Calu3 (cell line): ENCODE data around the gene LDB1. TPM values are rescaled to one million over a fixed set of nuclear protein-coding genes. Genes with fewer than 3 reads are reported as not detected.

Experiments used
- BruUV-seq: library from RNA; stranded (reverse); fragments of 400-500 nt; replicated peaks from 2 replicates; lab custom pipeline; 2021; lab: Mats Ljungman, UMichigan
- CTCF ChIA-PET: fragments of 300-600 bp; sonication (Branson Sonifier 250); formaldehyde crosslinking; loops from one replicate; lab custom pipeline; 2022; ENCODE audit warnings: antibody characterized with exemption; lab: Charles Lee
- DNase-seq: peaks from one replicate; pipeline ENCODE4 v3.0.0; 2022
- H3K27ac Mint-ChIP-seq: one replicate; pipeline ENCODE4 v1.8.0; 2022; ENCODE audit warnings: mixed read lengths; ENCODE audit not compliant: unreplicated experiment
- H3K27me3 Mint-ChIP-seq: one replicate; pipeline ENCODE4 v1.8.0; 2022; ENCODE audit warnings: mixed read lengths; ENCODE audit not compliant: unreplicated experiment
- H3K36me3 Mint-ChIP-seq: one replicate; pipeline ENCODE4 v1.8.0; 2022; ENCODE audit warnings: mild to moderate bottlenecking, moderate library complexity, mixed read lengths; ENCODE audit not compliant: insufficient read depth, unreplicated experiment
- H3K4me1 Mint-ChIP-seq: one replicate; pipeline ENCODE4 v1.8.0; 2022; ENCODE audit warnings: mild to moderate bottlenecking, low read depth, mixed read lengths; ENCODE audit not compliant: unreplicated experiment
- H3K4me3 Mint-ChIP-seq: one replicate; pipeline ENCODE4 v1.8.0; 2022; ENCODE audit warnings: mild to moderate bottlenecking, low read depth, moderate library complexity, mixed read lengths; ENCODE audit not compliant: unreplicated experiment
- H3K9me3 Mint-ChIP-seq: one replicate; pipeline ENCODE4 v1.8.0; 2022; ENCODE audit warnings: low read depth, mixed read lengths; ENCODE audit not compliant: unreplicated experiment
- intact Hi-C: fragments of 100-400 bp; cut with micrococcal nuclease; formaldehyde crosslinking; loops from one replicate; pipeline ENCODE4 v1.10.0; 2022; ENCODE audit not compliant: unreplicated experiment
- total RNA-seq: library from RNA; stranded (reverse); gene quantifications from 2 replicates; pipeline ENCODE4 v1.2.3, GENCODE V29; 2022
- TF ChIP-seq, protein P1 (sequence below): fragments of 200-600 bp; IDR thresholded peaks from one replicate; pipeline ENCODE4 v1.8.0; 2022; ENCODE audit warnings: antibody characterized with exemption; ENCODE audit not compliant: unreplicated experiment

The LDB1 gene
- total RNA-seq, 1 experiment from 2014 or later, result 27.5 TPM

DNA sequence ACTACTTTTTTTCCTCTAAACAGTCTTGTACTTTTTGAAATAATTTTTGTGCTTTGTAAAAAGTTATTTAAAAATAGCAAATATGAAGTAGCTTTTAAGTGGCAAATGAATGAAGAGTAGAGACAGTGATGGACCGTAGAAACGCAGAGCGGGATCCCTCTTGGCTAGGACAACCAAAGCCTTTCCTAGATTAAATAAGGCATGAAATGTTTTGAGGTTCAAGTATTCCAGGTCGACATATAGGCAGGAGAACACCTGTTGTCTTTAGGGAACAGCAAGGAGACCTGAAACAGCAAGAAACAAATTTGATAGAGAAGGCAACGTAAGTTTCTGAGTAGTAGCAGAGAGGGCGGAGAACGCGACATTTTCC, 12.0 kb upstream of the LDB1 start:
- no peak for DNase-seq
- Mint-ChIP-seq H3K27ac (peak overlapping the region; percentile 99), H3K4me3 (peak overlapping the region; percentile 98), H3K4me1 (peaks cover 18% of the 10 kb centered on the region), H3K27me3 (no peaks in the 10 kb centered on the region), H3K9me3 (no peaks in the 10 kb centered on the region), H3K36me3 (peaks cover 20% of the 10 kb centered on the region)
- CTCF ChIA-PET, result no interaction called here
- intact Hi-C loops, result loop anchor here (2.0 kb wide), 1 partner anchor 21 kb away; the partner anchor contains the start of gene NOLC1
- no TSS peak for BruUV-seq
- TF ChIP-seq, protein P1, sequence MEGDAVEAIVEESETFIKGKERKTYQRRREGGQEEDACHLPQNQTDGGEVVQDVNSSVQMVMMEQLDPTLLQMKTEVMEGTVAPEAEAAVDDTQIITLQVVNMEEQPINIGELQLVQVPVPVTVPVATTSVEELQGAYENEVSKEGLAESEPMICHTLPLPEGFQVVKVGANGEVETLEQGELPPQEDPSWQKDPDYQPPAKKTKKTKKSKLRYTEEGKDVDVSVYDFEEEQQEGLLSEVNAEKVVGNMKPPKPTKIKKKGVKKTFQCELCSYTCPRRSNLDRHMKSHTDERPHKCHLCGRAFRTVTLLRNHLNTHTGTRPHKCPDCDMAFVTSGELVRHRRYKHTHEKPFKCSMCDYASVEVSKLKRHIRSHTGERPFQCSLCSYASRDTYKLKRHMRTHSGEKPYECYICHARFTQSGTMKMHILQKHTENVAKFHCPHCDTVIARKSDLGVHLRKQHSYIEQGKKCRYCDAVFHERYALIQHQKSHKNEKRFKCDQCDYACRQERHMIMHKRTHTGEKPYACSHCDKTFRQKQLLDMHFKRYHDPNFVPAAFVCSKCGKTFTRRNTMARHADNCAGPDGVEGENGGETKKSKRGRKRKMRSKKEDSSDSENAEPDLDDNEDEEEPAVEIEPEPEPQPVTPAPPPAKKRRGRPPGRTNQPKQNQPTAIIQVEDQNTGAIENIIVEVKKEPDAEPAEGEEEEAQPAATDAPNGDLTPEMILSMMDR, result no peak

DNA sequence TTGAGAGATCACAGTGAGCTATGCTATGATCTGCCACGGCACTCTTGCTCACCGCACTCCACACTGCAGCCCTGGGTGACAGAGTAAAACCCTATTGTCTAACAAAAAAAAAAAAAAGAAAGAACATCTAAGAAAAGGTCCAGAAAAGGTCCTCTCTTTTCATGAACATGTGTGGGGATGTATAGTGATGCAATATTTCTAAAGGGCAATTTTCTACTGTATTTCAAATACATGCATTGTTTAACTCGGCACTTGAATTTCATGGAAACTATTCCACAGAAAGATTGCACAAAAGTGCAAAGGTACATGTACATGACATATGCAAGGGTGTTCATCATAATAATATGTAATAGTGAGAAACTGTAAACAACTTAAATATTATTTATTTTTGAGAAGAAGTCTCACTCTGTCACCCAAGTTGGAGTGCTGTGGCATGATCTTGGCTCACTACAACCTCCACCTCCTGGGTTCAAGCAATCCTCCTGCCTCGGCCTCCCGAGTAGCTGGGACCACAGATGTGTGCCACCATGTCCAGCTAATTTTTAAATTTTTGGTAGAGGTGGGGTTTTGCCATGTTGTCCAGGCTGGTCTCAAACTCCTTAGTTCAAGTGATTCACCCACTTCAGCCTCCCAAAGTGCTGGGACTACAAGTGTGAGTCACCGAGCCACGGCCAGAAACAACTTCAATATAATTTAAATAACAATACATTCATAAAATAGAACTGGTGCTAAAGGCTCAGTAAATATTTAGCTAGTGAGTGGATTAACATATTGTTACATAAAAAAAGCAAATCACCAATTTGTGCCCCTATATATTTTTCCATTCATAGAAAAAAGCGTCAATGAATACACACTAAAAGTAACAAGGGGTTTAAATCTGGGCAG, 11.4 kb upstream of the LDB1 start:
- Mint-ChIP-seq H3K9me3 (no peaks in the 10 kb centered on the region), H3K4me1 (peaks cover 18% of the 10 kb centered on the region), H3K27me3 (no peaks in the 10 kb centered on the region), H3K4me3 (peak overlapping the region; percentile 98), H3K27ac (no peak overlapping the region), H3K36me3 (peaks cover 20% of the 10 kb centered on the region)
- no TSS peak for BruUV-seq
- no peak for DNase-seq
- TF ChIP-seq, protein P1, result no peak
- intact Hi-C loops, result loop anchor here (2.0 kb wide), 1 partner anchor 21 kb away; the partner anchor contains the start of gene NOLC1
- CTCF ChIA-PET, result no interaction called here

DNA sequence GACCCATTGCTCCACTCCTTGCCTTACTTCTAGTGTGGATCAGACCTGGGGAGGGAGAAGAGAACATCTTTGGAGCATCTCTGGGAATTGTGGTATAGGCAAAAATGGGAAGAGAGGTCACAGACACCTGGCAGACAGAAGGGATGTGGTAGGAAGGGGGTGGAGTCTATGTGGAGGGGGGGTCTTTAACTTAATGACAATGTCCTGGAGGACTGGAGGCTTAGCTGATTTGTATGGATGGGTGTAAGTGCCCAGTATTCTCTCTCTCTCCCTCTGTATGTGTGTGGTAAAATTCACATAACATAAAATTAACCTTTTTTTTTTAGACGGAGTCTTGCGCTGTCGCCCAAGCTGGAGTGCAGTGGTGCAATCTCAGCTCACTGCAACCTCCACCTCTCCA, 3.1 kb upstream of the LDB1 start:
- no peak overlapping the region for H3K27ac Mint-ChIP-seq
- BruUV-seq, result no TSS peak
- no peak for DNase-seq
- H3K4me3 Mint-ChIP-seq, result no peak overlapping the region
- H3K36me3 Mint-ChIP-seq, result peaks cover 6% of the 10 kb centered on the region
- intact Hi-C loops, result no loop called here
- TF ChIP-seq, protein P1, result no peak
- H3K9me3 Mint-ChIP-seq, result no peaks in the 10 kb centered on the region
- CTCF ChIA-PET, result interaction anchor here (0.7 kb wide), 1 partner anchor 267 kb away, joined by 4 read pairs; no protein-coding TSS in a partner anchor
- H3K27me3 Mint-ChIP-seq, result no peaks in the 10 kb centered on the region
- peaks cover 5% of the 10 kb centered on the region for H3K4me1 Mint-ChIP-seq

DNA sequence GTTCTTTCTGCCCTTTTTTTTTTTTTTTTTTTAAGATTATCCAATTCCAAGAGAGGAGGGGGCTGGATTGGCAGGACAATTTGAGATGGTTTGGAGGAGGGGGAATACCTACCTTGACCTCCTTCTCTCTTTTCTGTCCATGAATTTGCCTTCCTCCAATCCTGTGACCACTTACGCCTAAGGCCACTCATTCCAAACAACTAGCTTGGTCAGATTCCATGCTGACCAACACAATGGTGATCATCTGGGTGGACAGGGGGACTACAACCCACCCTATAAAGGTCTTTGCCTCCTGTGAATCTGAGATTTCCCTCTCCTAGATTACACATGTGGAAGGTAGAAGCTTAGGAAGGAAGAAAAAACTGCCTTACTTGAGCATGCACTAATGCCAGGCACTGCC, 2.3 kb upstream of the LDB1 start:
- no TSS peak for BruUV-seq
- intact Hi-C loops, result no loop called here
- DNase-seq, result no peak
- CTCF ChIA-PET, result no interaction called here
- Mint-ChIP-seq H3K27me3 (no peaks in the 10 kb centered on the region), H3K36me3 (peaks cover 6% of the 10 kb centered on the region), H3K4me1 (peaks cover 12% of the 10 kb centered on the region), H3K27ac (no peak overlapping the region), H3K4me3 (no peak overlapping the region), H3K9me3 (no peaks in the 10 kb centered on the region)
- TF ChIP-seq, protein P1, result no peak
